ENCODE data around the gene PKMYT1. TPM values are rescaled to one million over a fixed set of nuclear protein-coding genes. Genes with fewer than 3 reads are reported as not detected.

The PKMYT1 gene
- total RNA-seq (2014; rRNA removed; shearing (Covaris generic)), result 27.3 and 33.5 TPM in 2 replicates

DNA sequence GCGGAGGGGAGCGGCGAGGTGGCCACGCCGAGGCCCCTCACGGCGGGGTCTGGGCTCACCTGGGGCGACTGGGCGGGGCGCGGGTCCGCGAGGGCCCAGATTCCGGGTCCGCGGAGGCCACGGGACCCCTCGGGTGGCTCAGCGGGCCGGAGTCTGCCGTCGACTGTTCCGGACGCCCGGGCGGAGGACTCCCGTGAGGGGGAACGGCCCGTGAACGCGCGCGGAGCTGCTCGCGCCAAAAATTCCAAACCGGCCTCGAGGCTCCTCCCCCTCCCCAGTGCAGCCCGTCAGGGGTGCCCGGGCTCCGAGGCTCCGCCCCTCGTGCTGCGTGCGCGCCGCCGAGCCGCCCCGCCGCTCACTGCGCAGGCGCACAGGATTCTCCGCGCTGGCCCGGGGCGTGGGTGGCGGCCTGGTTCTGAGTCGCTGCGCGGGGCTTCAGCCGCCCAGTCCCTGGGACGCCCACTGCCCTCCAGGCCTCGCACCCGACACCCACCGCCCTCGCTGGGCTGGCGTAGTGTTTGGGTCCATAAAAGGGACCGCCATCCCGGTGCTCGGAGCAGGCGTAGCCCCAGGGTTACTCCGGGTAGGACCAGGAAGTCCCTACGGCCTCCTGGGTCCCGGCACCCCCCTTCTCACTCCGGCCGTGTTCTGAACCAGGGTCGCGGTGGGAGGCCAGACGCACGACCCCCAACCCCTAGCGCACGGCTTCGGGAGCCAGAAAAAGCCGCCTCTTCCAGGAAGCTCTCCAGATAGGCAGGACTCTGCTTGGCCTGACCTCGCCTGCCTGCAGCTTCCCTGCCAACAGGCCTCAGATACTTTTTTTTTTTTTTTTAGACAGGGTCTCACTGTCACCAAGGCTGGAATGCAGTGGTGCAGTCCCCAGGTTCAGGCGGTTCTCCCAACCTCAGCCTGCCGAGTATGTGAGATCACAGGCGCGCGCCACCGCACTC, at the start of gene PKMYT1:
Gene PKMYT1, minus strand, starts transcription at position 220 of the 950 bp plus-strand sequence. CDS start 789 bp downstream, outside the sequence.
- DNase-seq (ENCODE audit: low read depth), result peak; percentile 81

- peak; percentile 55 for DNase-seq (ENCODE audit: low read depth)
Measured at GRCh38 chr16:3029491-3030221, 49.4 kb upstream of the PKMYT1 start.

- DNase-seq (ENCODE audit: low read depth), result no peak
Measured at GRCh38 chr16:3028716-3029319, 48.6 kb upstream of the PKMYT1 start.

DNA sequence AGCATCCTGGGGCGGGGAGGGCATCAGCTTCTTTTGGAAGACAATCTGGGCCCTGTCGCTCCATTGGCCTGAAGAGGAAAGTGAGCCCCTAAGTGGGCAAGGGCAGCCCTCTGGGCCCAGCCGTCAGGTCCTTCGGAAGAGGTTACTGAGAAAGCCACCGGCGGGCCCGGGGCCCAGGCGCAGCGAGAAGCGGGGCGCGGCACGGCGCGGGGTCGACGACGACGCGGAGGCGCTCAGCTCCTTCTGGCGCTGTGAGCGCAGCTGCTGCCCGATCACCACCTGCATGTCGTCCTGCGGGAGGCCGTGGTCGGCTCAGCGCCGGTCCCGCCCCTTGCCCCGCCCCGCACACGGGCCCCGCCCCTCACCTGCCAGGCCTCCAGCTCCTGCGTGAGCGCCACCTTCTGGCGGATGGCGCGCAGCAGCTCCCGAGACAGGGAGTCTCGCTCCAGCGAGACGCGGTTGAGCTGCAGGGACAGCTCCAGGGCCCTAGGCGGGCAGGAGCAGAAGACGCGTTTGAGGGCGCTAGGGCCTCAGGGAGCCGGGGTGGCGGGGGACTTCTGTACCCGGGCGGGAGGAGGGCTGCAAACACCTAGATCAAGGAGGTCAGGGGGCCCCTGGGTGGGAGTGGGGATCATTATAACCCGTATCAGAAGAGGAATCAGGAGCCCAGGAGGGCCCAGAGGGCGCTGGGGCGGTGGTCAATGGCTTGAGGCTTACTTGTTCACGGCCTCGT, 47.9 kb upstream of the PKMYT1 start:
- DNase-seq (ENCODE audit: low read depth), result no peak

DNA sequence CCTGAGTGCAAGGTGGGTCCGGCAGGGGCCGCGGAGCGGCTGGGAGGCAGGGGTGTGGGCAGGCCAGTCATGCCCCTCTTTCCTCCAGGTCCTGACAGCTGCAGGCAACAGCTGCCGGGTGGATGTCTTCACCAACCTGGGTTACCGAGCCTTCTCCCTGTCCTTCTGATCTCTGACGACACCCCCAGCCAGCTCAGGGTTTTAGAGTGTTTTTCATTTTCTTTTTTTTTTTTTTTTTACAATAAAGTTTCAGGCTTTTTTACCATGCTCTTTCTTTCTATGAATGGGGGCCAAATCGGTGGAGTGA, 47.2 kb upstream of the PKMYT1 start:
- no peak for DNase-seq (ENCODE audit: low read depth)

GRCh38 chr16:3026609-3027488, 46.6 kb upstream of the PKMYT1 start:
- no peak for DNase-seq (ENCODE audit: low read depth)

- DNase-seq (ENCODE audit: low read depth), result no peak
Measured at GRCh38 chr16:3026003-3026378, 45.7 kb upstream of the PKMYT1 start.

GRCh38 chr16:3025032-3026002, 45.1 kb upstream of the PKMYT1 start:
- DNase-seq (ENCODE audit: low read depth), result no peak

DNA sequence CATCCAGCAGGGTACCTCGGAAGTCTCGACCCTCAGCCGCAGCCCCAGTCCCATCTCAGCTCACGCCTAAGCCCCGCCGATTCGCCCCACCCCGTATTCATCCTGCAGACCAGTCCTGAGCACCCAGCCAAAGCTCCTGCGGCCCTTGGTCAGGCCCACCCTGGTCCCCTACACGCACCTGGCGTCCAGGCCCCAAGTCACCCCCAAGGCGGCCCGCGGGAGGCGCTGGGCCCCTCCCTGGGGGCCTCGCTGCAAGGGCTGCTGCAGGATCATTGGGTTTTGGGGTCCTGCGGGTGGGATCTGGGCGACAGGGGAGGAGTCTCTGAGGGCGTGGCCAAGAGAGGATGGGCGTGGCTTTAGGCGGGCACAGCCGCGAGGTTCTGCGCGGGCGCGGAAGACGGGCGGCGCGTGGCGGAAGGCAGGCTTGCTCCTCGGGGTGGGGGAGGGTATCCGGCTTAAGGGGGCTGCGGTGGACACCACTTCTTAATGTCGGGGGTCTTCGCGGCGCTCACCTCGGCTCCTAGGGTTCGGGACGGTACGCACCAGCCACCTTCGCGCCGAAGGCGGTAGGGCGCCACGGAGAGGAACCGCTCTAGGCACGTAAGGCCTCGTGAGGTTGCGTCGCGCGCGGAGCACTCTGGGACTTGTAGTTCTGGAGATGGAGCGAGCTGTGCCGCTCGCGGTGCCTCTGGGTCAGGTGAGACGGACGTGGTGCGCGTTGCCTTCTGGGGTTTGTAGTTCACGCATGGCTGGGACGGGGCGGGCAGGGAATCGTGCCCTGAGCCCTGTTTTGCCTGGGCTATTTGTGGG, 43.6 kb upstream of the PKMYT1 start, which contains the start of the genes HCFC1R1 and THOC6:
Gene HCFC1R1, minus strand, starts transcription at position 274 of the 810 bp plus-strand sequence. Its CDS starts 1 bp downstream, at position 273.
Gene THOC6, plus strand, starts transcription at position 367 of the 810 bp plus-strand sequence. Its CDS starts 292 bp downstream, at position 659.
- DNase-seq (ENCODE audit: low read depth), result peak; percentile 95

DNA sequence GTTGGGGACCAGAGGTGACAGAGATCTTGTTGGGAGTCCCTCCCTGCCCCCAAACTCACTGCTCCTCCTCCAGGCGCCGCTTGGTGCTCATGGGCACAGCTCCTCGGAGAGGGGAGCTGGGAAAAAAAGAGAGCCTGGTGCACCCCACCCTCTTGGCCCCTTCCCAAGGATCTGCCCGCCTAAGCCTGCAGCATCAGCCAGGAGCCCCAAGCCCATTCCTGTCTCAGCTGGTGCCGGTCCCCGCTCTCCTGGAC, 43.1 kb upstream of the PKMYT1 start:
- DNase-seq (ENCODE audit: low read depth), result peak; percentile 76

DNA sequence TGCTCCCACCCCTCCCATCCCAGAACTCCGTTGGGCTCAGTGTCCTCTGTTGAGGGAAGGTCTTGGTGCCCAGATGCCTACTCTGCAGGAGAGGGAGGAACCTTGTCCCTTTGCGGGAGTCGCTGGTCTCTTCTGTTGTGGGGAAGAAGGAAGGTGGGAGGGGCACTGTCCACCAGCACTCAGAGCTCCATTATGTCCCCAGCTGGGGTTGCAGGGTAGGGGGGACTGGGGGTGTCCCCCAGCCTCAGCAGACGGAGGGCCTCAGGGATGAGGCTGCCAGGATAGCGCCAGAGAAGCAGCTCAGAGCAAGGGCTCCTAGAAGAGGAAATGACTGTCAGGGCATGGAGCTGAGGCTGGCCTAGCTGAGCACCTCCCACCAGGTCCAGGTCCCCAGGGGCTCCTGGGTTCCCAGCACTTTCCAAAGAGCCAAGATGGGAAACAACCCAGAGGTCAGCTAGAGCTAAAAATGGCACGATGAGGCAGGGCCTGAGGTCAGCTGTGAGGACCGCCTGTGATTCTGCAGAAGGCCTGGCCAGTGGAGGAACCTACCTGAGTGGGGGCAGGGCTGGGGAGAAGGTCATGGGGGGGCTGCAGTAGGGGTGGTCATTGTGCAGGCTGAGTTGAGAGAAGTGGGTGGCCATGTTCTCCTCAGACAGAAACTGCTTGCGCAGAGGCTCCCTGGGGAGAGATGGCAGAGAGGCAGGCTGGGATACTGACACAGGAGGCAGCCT, 42.6 kb upstream of the PKMYT1 start:
- DNase-seq (ENCODE audit: low read depth), result no peak

- peak; percentile 94 for DNase-seq (ENCODE audit: low read depth)
Measured at GRCh38 chr16:3022208-3022683, 42.0 kb upstream of the PKMYT1 start.

GRCh38 chr16:3021449-3022207, 41.4 kb upstream of the PKMYT1 start:
- DNase-seq (ENCODE audit: low read depth), result peak; percentile 95

DNA sequence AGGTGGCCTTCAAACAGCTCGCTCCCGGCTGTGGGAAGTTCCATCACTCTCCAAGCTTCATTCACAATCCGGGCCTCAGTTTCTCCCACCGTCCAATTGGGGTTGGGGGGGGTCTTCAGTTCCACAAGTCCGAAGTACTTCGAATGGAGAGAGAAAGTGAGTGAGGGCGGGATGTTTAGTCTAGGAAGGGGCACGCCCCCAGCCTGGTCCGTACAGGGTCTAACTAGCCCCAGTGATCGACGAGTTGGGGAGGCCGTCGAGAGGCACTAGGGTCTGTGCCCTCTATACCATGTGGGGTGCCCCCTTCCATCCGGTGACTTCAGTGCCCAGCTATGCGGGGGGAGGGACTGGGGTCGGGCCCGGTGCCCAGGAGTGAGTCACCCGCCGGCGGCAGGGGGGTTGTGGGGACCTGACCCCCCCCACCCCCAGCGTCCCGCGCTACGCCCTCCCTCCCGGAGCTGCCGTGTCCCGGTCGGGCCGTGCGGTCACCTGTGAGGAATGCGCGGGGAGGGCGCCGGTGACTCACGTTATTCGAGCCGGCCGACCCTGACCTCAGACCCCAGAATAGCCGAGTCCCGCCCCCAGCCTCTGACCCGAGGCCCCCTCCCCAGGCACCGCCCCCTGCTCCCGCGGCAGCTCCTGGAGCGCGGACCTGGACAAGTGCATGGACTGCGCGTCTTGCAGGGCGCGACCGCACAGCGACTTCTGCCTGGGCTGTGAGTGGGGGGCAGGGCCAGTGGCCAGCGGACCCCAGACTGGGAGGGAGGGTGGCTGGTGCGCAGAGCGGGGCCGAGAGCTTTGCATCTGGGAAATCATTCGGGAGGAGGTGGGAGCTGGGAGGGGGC, 40.6 kb upstream of the PKMYT1 start:
- DNase-seq (ENCODE audit: low read depth), result peak; percentile 89

GRCh38 chr16:3020247-3020603, 40.0 kb upstream of the PKMYT1 start, which contains the start of gene TNFRSF12A:
Gene TNFRSF12A (plus strand): TSS chr16:3020368. CDS start chr16:3020398, 30 bp downstream.
- peak; percentile 78 for DNase-seq (ENCODE audit: low read depth)

DNA sequence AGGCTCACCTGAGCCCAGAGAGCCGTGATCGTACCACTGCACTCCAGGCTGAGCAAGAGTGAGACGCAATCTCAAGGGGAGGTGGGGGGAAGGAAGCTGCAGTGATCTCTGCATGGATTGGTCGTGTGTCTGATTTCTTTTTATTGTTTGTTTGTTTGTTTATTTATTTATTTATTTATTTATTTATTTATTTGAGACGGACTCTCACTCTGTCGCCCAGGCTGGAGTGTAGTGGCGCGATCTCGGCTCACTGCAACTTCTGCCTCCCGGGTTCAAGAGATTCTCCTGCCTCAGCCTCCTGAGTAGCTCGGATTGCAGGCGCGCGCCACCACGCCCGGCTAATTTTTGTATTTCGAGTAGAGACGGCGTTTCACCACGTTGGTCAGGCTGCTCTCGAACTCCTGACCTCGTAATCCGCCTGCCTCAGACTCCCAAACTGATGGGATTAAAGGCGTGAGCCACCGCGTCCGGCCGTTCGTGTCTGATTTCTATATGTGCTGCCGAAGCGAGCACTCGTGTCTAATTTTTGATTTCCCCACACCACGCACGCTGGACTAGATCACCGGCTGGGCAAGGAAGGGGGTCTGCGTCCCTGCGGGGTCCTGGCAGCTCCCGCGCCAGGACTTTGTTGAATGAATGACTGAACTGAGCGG, 39.5 kb upstream of the PKMYT1 start:
- DNase-seq (ENCODE audit: low read depth), result no peak

All from RPMI7951 (cell line).